H9 (cell line): ENCODE data around the gene SLC35F6. TPM values are rescaled to one million over a fixed set of nuclear protein-coding genes. Genes with fewer than 3 reads are reported as not detected.

Experiments
- DNase-seq: peaks from one replicate; pipeline ENCODE4 v3.0.0-alpha.2; 2017
- H2AFZ ChIP-seq: one replicate; pipeline ENCODE4 v1.6.1; 2013; ENCODE audit warnings: mild to moderate bottlenecking, low read length, control low read depth, moderate library complexity
- H2AK5ac ChIP-seq: 2 replicates; pipeline ENCODE4 v1.6.1; 2013; ENCODE audit warnings: low read length, control low read depth, mixed read lengths; ENCODE audit not compliant: insufficient read length
- H2BK120ac ChIP-seq: one replicate; pipeline ENCODE4 v1.6.1; 2013; ENCODE audit warnings: low read depth, mild to moderate bottlenecking, low read length, control low read depth, inconsistent platforms; ENCODE audit not compliant: poor library complexity, severe bottlenecking
- H2BK12ac ChIP-seq: 2 replicates; pipeline ENCODE4 v1.6.1; 2013; ENCODE audit warnings: low read length, control low read depth, mixed read lengths, low read depth; ENCODE audit not compliant: insufficient read length
- H2BK15ac ChIP-seq: 2 replicates; pipeline ENCODE4 v1.6.1; 2013; ENCODE audit warnings: low read depth, low read length, control low read depth
- H2BK20ac ChIP-seq: one replicate; pipeline ENCODE4 v1.6.1; 2013; ENCODE audit warnings: low read depth, mild to moderate bottlenecking, low read length, control low read depth, inconsistent platforms; ENCODE audit not compliant: poor library complexity, severe bottlenecking
- H2BK5ac ChIP-seq: 2 replicates; pipeline ENCODE4 v1.6.1; 2013; ENCODE audit warnings: low read length, control low read depth, mixed read lengths; ENCODE audit not compliant: insufficient read length
- H3K14ac ChIP-seq: 2 replicates; pipeline ENCODE4 v1.6.1; 2013; ENCODE audit warnings: low read length, control low read depth; ENCODE audit not compliant: insufficient read depth
- H3K18ac ChIP-seq: 2 replicates; pipeline ENCODE4 v1.6.1; 2013; ENCODE audit warnings: low read depth, mild to moderate bottlenecking, mixed read lengths, low read length, control low read depth; ENCODE audit not compliant: insufficient read length
- H3K23ac ChIP-seq: 2 replicates; pipeline ENCODE4 v1.6.1; 2013; ENCODE audit warnings: low read length, control low read depth, mixed read lengths, low read depth; ENCODE audit not compliant: insufficient read length
- H3K23me2 ChIP-seq: 2 replicates; pipeline ENCODE4 v1.6.1; 2013; ENCODE audit warnings: low read depth, mild to moderate bottlenecking, mixed read lengths, low read length, control low read depth; ENCODE audit not compliant: insufficient read length, poor library complexity, severe bottlenecking
- H3K27ac ChIP-seq: 2 replicates; pipeline ENCODE4 v1.5.1; 2013; ENCODE audit warnings: low read length, control low read depth, mixed read lengths, low read depth; ENCODE audit not compliant: insufficient read length
- H3K27me3 ChIP-seq: 2 replicates; pipeline ENCODE4 v1.6.1; 2013; ENCODE audit warnings: low read length, control low read depth, inconsistent platforms; ENCODE audit not compliant: insufficient read depth
- H3K4ac ChIP-seq: 2 replicates; pipeline ENCODE4 v1.6.1; 2013; ENCODE audit warnings: low read depth, mild to moderate bottlenecking, control low read depth, inconsistent platforms, low read length, moderate library complexity
- H3K4me1 ChIP-seq: 2 replicates; pipeline ENCODE4 v1.6.1; 2013; ENCODE audit warnings: low read length, control low read depth, inconsistent platforms; ENCODE audit not compliant: insufficient read depth
- H3K4me2 ChIP-seq: 2 replicates; pipeline ENCODE4 v1.6.1; 2013; ENCODE audit warnings: low read length, control low read depth, mixed read lengths; ENCODE audit not compliant: insufficient read length, insufficient read depth
- H3K56ac ChIP-seq: 2 replicates; pipeline ENCODE4 v1.6.1; 2013; ENCODE audit warnings: low read depth, mild to moderate bottlenecking, mixed read lengths, low read length, control low read depth; ENCODE audit not compliant: insufficient read length
- H3K79me1 ChIP-seq: 2 replicates; pipeline ENCODE4 v1.6.1; 2013; ENCODE audit warnings: low read depth, mild to moderate bottlenecking, moderate library complexity, low read length, control low read depth, inconsistent platforms; ENCODE audit not compliant: insufficient read depth, poor library complexity, severe bottlenecking
- H3K79me2 ChIP-seq: 2 replicates; pipeline ENCODE4 v1.6.1; 2013; ENCODE audit warnings: low read length, control low read depth, inconsistent platforms; ENCODE audit not compliant: insufficient read depth
- H3K9ac ChIP-seq: 2 replicates; pipeline ENCODE4 v1.6.1; 2013; ENCODE audit warnings: low read length, control low read depth, mixed read lengths; ENCODE audit not compliant: insufficient read length; ENCODE audit errors: extremely low read depth
- H3K9me3 ChIP-seq: one replicate; pipeline ENCODE4 v1.6.1; 2013; ENCODE audit warnings: low read depth, low read length, inconsistent platforms; ENCODE audit not compliant: control insufficient read depth
- H3T11ph ChIP-seq: one replicate; pipeline ENCODE4 v1.6.1; 2013; ENCODE audit warnings: mild to moderate bottlenecking, low read length, control low read depth, inconsistent platforms
- H4K20me1 ChIP-seq: one replicate; pipeline ENCODE4 v1.6.1; 2013; ENCODE audit not compliant: control insufficient read depth, insufficient read length, insufficient read depth
- H4K5ac ChIP-seq: 2 replicates; pipeline ENCODE4 v1.6.1; 2013; ENCODE audit warnings: low read depth, mild to moderate bottlenecking, mixed read lengths, low read length, control low read depth; ENCODE audit not compliant: insufficient read length
- H4K8ac ChIP-seq: replicated peaks from 2 replicates; pipeline ENCODE4 v1.6.1; 2013; ENCODE audit warnings: low read length, control low read depth, mixed read lengths, low read depth; ENCODE audit not compliant: insufficient read length
- H4K91ac ChIP-seq: 2 replicates; pipeline ENCODE4 v1.6.1; 2013; ENCODE audit warnings: low read depth, mild to moderate bottlenecking, moderate library complexity, mixed read lengths, low read length, control low read depth; ENCODE audit not compliant: insufficient read length
- H3K27ac Mint-ChIP-seq, 3 experiments: 2 replicates in 2 of 3; 3 replicates in 1 of 3; pipeline ENCODE4 v1.8.0; 2020 to 2021; ENCODE audit warnings: mixed read lengths in 3 of 3, mild to moderate bottlenecking in 1 of 3, moderate library complexity in 1 of 3
- H3K27me3 Mint-ChIP-seq: 2 replicates; pipeline ENCODE4 v1.8.0; 2021; ENCODE audit warnings: low read depth, mild to moderate bottlenecking, moderate library complexity, mixed read lengths
- H3K36me3 Mint-ChIP-seq, 3 experiments: 2 replicates in 2 of 3; 3 replicates in 1 of 3; pipeline ENCODE4 v1.8.0; 2020 to 2021; ENCODE audit warnings: low read depth in 3 of 3, mixed read lengths in 3 of 3; ENCODE audit not compliant: insufficient read depth in 1 of 3
- H3K4me1 Mint-ChIP-seq, 2 experiments: 2 replicates each; pipeline ENCODE4 v1.8.0; 2020; ENCODE audit warnings: mixed read lengths in 2 of 2
- H3K4me3 Mint-ChIP-seq, 2 experiments: 2 replicates in 1 of 2; 3 replicates in 1 of 2; pipeline ENCODE4 v1.8.0; 2020 to 2021; ENCODE audit warnings: mild to moderate bottlenecking in 2 of 2, mixed read lengths in 2 of 2, moderate library complexity in 1 of 2
- H3K9me3 Mint-ChIP-seq, 2 experiments: 2 replicates in 1 of 2; 3 replicates in 1 of 2; pipeline ENCODE4 v1.8.0; 2020; ENCODE audit warnings: mild to moderate bottlenecking in 2 of 2, mixed read lengths in 2 of 2, moderate library complexity in 1 of 2
- WGBS: extraction: QIAGEN DNeasy Blood & Tissue Kit; methylation state at CpG from one replicate; pipeline ENCODE4 v1.1.7; 2013; ENCODE audit warnings: missing lambda C conversion rate, low lambda C conversion rate, mixed read lengths; ENCODE audit not compliant: insufficient read length; ENCODE audit errors: extremely low coverage; 5-methylcytosine and 5-hydroxymethylcytosine counted together
- total RNA-seq: library from RNA; stranded (reverse); gene quantifications from 2 replicates; pipeline ENCODE4 v1.2.1, GENCODE V29; 2021
- TF ChIP-seq, protein P1 (sequence below): fragments of 200-600 bp; sonication (generic); conservative IDR thresholded peaks from 3 replicates; pipeline ENCODE4 v1.8.0; 2021; ENCODE audit warnings: antibody characterized with exemption, mild to moderate bottlenecking

SLC35F6 gene
- total RNA-seq, 1 experiment from 2014 or later = 15.7 TPM

DNA sequence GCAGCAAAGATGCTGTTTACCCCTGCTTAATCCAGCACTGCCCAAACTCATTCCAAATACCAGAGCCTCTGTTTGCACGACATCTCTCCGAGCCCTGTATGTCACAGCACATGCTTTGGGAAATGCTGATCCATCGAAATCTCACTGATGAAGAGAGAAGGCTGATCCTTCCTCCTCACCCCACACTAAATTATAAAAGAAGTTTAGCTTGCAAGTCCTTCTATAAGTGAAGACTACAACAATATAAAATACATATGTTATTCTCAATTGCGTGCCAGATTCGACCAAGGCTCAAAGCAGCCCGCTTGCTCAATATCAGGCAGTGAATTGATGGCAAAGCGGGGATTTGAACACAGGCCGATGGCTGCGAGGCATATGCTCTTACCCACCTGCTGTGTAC, 30.7 kb upstream of the SLC35F6 start:
- Mint-ChIP-seq H3K27me3 (peaks cover 7% of the 10 kb centered on the region), H3K4me1 (peaks cover 0 to 3% of the 10 kb centered on the region in 2 experiments; a peak in 1 of 4 replicates), H3K27ac (no peak overlapping the region), H3K36me3 (no peaks in the 10 kb centered on the region), H3K4me3 (no peak overlapping the region), H3K9me3 (no peaks in the 10 kb centered on the region)
- Histone ChIP-seq H3K14ac (no peak overlapping the region), H3K79me2 (no peaks in the 10 kb centered on the region), H3K27me3 (no peaks in the 10 kb centered on the region), H2BK20ac (no peak overlapping the region), H2AK5ac (no peak overlapping the region), H3K9ac (no peak overlapping the region), H3K79me1 (no peaks in the 10 kb centered on the region), H3K9me3 (no peaks in the 10 kb centered on the region), H4K8ac (no peak overlapping the region), H3K4me1 (no peaks in the 10 kb centered on the region), H4K91ac (no peak overlapping the region), H3K18ac (no peak overlapping the region), H3K4ac (no peak overlapping the region), H2BK5ac (no peak overlapping the region), H3K4me2 (no peak overlapping the region), H3K23ac (no peak overlapping the region), H2BK120ac (no peak overlapping the region), H2BK12ac (no peak overlapping the region), H3K56ac (no peak overlapping the region), H2BK15ac (no peak overlapping the region), H4K20me1 (no peaks in the 10 kb centered on the region), H3K23me2 (no peaks in the 10 kb centered on the region), H4K5ac (no peak overlapping the region), H3T11ph (no peak overlapping the region), H3K27ac (no peak overlapping the region), H2AFZ (no peak overlapping the region)
- TF ChIP-seq, protein P1, sequence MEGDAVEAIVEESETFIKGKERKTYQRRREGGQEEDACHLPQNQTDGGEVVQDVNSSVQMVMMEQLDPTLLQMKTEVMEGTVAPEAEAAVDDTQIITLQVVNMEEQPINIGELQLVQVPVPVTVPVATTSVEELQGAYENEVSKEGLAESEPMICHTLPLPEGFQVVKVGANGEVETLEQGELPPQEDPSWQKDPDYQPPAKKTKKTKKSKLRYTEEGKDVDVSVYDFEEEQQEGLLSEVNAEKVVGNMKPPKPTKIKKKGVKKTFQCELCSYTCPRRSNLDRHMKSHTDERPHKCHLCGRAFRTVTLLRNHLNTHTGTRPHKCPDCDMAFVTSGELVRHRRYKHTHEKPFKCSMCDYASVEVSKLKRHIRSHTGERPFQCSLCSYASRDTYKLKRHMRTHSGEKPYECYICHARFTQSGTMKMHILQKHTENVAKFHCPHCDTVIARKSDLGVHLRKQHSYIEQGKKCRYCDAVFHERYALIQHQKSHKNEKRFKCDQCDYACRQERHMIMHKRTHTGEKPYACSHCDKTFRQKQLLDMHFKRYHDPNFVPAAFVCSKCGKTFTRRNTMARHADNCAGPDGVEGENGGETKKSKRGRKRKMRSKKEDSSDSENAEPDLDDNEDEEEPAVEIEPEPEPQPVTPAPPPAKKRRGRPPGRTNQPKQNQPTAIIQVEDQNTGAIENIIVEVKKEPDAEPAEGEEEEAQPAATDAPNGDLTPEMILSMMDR = no peak
- DNase-seq = no peak
- WGBS = no CpG with 5 or more reads among the region's 9 CpGs
